Fibroblast of villous mesenchyme (primary cell): Measurements from ENCODE around the gene GPAT3. TPM values are rescaled to one million over a fixed set of nuclear protein-coding genes. Genes with fewer than 3 reads are reported as not detected.
"Not testable (repeated sequence)": the region's sequence is repeated elsewhere in the genome, so short reads cannot be mapped to it uniquely, and the experiment has no call there.

Experiments
- DNase-seq: peaks from one replicate; pipeline ENCODE4 v3.0.0-alpha.2; 2010; ENCODE audit warnings: low read depth
- H3K4me3 ChIP-seq: 2 replicates; pipeline ENCODE4 v1.5.1; 2011; ENCODE audit warnings: low read depth, mild to moderate bottlenecking, low read length
- total RNA-seq: library from RNA; depleted of rRNA; stranded (reverse); fragments of >200 nt; gene quantifications from 2 replicates; pipeline ENCODE4 v1.2.3, GENCODE V29; 2012
- TF ChIP-seq, protein P1 (sequence below): IDR thresholded peaks from 2 replicates; pipeline ENCODE4 v1.5.1; 2012; ENCODE audit warnings: low read depth, mild to moderate bottlenecking, low read length; ENCODE audit not compliant: insufficient read depth

Gene GPAT3
- total RNA-seq, 1 donor = 15.1 TPM

DNA sequence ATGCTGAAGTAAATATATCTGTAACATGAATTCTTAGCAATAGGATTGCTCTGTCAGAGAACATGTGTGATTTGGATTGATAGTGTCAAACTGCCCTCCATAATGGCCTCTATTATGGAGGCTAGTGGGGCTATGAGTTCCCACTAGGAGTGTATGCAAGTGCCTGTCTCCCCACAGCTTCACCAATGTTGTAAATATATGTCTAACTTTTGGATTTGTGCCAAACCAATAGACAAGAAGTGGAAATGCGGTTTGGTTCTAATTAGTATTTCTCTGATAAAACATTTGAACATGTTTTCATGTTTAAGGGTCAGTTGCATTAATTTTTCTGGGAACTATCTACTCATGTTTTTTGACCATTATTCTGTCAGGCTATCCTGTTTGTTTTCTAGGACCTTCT lies 28.1 kb downstream of the GPAT3 start:
- no peak for DNase-seq
- TF ChIP-seq, protein P1, sequence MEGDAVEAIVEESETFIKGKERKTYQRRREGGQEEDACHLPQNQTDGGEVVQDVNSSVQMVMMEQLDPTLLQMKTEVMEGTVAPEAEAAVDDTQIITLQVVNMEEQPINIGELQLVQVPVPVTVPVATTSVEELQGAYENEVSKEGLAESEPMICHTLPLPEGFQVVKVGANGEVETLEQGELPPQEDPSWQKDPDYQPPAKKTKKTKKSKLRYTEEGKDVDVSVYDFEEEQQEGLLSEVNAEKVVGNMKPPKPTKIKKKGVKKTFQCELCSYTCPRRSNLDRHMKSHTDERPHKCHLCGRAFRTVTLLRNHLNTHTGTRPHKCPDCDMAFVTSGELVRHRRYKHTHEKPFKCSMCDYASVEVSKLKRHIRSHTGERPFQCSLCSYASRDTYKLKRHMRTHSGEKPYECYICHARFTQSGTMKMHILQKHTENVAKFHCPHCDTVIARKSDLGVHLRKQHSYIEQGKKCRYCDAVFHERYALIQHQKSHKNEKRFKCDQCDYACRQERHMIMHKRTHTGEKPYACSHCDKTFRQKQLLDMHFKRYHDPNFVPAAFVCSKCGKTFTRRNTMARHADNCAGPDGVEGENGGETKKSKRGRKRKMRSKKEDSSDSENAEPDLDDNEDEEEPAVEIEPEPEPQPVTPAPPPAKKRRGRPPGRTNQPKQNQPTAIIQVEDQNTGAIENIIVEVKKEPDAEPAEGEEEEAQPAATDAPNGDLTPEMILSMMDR = no peak
- no peak overlapping the region for H3K4me3 ChIP-seq

DNA sequence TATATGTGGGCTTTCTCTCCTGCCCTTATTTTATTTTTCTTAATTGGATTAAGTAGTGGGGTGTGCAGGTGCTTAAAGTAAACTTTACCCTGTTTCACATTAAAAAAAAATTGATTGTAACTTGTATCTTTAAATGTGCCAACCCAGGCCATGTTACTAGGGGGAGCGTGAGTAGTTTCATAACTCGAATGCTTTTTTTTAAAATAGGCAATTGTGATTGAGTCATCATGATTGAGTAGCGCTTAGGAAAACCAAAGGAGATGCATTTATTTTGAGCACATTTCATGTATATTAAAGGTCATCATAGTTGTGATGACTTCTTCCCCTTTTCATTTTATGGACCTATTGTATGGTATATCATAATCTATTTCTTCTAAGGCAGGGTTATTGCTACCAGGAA lies 32.2 kb downstream of the GPAT3 start:
- DNase-seq = no peak
- TF ChIP-seq, protein P1 = no peak
- H3K4me3 ChIP-seq = no peak overlapping the region

DNA sequence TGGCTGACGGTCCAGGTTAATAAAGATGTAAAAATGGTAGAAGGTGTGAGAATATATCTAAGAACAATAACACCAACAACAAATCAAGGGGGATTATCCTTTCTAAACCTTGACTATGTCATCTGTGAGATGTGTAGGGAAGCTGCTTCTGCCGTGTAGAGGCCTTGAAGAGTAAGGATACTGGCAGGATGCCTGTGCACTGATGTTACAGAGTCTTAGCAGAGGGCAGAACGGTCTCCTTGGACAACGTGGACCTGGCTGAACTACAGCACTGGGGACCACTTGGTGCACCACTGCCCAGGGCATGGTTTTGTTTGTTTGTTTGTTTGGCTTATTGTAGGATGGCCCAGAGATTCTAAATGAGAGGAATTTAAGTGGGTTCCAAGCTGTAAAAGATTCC lies 33.5 kb downstream of the GPAT3 start:
- TF ChIP-seq, protein P1 = no peak
- DNase-seq = no peak
- no peak overlapping the region for H3K4me3 ChIP-seq

DNA sequence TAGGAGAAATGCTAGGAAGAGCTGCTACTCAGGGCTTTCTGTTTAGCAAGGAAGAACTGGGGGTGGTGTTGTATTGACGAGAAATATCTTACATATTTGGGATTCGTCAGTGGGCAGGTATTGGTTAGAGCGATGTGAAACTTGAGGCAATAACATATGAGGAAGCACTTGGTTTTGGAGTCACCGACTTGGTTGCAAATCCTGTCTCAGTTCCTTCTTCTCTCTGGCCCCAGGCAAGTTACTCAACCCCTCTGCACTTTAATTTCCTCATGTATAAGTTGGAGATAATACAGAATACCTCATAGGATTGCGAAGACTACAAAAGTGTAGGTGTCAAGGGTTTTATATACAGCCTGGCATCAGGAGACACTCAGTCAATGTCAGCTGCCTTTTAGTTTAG lies 34.1 kb downstream of the GPAT3 start:
- no peak for DNase-seq
- TF ChIP-seq, protein P1 = no peak
- H3K4me3 ChIP-seq = no peak overlapping the region

DNA sequence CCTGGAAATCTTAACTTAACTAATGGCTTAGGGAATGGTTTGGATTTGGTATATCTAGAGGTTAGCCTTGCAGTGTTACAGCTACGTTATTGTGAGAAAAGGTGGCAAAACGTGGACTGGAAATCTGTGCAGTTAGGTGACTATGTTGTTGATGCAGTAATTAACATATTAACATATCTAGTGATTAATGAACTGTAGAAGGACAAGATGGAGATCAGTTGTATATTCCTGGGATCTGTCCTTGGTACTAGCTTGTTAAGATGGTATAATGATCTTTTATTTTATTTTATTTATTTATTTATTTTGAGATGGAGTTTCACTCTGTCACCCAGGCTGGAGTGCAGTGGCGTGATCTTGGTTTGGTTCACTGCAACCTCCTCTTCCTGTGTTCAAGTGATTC lies 36.9 kb downstream of the GPAT3 start:
- TF ChIP-seq, protein P1 = no peak
- DNase-seq = no peak
- no peak overlapping the region for H3K4me3 ChIP-seq

DNA sequence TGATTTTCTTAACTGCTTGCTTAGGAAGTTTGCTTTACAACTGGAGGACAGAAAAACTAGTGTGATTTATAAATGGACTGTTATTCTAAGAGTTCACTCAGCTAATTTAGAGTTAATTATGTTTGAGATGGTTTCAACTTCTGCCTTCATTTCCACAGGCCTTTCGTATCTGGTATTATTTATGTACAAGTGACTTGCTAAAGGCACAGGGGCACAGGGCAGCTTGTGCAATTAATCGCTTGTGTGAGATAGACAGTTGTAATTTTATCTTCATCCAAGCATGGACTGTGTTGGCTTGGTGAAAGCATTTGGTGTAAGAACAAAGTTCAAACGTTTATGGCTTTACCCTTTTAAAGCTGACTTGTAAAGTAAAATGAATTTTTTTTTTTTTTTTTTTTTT lies 38.3 kb downstream of the GPAT3 start:
- no peak for DNase-seq
- no peak overlapping the region for H3K4me3 ChIP-seq
- TF ChIP-seq, protein P1 = no peak

DNA sequence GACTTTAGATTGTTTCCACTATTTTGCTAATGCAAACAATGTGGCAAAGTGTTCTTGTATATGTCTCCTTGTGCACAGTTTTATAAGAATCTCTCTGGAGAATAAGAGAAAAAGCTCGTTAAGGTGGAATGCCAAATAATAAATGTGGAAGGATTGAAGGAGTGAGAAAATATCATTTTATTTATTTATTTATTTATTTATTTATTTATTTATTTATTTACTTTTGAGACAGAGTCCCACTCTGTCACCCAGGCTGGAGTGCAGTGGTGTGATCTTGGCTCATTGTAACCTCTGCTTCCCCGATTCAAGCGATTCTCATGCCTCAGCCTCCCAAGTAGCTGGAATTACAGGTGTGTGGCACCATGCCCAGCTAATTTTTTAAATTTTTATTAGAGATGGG lies 40.3 kb downstream of the GPAT3 start:
- not testable (repeated sequence) for DNase-seq, H3K4me3 ChIP-seq
